A549 treated with RU486 at 1 μM for 4 hours (cell line): ENCODE measurements around the gene KLHL12. TPM values are rescaled to one million over a fixed set of nuclear protein-coding genes. Genes with fewer than 3 reads are reported as not detected.

Experiments used
- total RNA-seq: library from RNA; stranded (reverse); fragments of 200-300 nt; extraction: Qiagen RNA extraction; gene quantifications from 5 replicates; pipeline ENCODE4 v1.2.3, GENCODE V29; 2022; ENCODE audit warnings: low read depth

Gene KLHL12
- 15.3 to 18.4 TPM (median 16.7 TPM) in 5 replicates for total RNA-seq

DNA sequence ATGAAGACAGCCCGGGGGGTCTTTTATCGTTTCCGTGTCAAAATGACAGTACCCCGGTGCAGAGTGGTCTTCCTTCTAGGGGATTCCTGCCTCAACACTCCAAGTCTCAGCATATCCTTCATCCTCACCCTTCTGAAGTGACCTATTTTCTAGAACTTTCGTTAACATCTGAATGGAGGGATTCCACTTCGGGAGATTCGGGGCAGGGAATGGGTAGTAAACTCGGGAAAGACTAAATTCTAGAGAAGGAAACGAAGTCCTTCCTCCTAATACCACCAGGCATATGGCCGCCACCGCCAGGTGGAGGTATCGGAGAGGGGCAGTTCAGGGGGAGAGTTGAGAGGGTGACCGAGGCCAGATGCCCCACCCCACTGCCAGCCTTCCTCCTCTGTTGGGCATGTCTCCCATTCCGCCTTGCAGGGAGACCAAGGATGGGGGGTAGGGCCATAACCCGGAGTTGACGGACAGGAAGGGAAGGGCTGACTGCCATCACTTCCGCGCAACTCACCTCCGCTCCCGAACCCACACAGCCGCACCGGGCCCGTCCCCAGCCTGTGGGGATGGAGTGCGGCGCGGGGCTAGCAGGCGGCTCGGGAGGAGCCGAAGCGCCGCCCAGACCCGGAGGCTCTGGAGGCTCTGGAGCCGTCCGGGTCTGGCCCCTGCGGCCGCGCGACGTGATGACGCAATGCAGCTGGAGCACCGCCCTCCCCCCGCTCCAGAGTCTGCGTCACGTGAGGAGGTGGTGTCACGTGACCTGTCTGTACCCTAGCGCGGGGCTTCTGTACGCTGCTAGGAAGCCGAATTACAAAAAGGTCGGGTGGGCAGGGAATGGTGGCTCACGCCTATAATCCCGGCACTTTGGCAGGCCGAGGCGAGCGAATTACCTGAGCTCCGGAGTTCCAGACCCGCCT, at the start of gene KLHL12:
Gene KLHL12 (minus strand): TSS at position 654 of the 911 bp plus-strand sequence. CDS start 2,072 bp downstream, outside the sequence.

DNA sequence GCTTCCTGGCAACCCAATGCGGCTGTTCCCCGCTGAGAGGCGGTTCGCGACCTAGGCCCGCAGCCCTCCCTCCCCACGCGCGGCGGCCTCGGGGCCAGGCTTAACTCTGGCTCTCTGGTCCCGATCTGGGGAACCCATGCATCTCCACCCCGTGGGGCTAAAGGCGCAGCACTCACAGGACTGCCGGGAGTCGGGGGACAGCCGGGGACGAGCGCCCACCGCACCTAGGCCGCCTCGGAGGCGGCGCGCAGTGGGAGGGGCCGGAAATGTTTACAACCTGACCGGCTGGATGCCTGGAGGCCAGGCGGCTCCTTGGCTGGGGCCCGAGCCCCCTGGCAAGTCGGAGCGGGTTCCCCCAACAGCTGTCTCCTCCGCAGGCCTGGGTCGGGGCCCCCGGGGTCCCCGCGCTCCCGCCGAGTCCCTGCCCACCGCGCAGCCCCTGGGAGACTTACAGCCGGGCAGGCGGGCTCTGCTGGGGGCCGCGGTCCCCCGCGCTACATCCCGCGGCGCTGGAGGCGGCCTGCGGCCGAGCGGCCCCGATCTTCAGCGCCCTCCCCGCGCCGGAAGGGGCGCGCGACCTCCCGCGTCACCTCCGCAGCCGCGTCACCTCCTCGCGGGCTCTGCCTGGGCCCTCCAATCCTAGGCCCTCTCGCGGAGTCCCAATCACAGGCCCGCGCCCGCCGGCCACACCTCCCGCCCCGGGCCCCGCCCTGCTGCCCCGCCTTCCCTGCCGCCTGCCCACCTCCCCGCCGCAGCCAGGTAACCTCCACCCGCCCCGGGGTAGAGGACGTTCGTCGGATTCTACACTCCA, 30.9 kb upstream of the KLHL12 start, which contains the start of gene ADIPOR1:
Gene ADIPOR1 (minus strand): TSS at position 580 of the 811 bp plus-strand sequence. CDS start 7,242 bp downstream, outside the sequence.

DNA sequence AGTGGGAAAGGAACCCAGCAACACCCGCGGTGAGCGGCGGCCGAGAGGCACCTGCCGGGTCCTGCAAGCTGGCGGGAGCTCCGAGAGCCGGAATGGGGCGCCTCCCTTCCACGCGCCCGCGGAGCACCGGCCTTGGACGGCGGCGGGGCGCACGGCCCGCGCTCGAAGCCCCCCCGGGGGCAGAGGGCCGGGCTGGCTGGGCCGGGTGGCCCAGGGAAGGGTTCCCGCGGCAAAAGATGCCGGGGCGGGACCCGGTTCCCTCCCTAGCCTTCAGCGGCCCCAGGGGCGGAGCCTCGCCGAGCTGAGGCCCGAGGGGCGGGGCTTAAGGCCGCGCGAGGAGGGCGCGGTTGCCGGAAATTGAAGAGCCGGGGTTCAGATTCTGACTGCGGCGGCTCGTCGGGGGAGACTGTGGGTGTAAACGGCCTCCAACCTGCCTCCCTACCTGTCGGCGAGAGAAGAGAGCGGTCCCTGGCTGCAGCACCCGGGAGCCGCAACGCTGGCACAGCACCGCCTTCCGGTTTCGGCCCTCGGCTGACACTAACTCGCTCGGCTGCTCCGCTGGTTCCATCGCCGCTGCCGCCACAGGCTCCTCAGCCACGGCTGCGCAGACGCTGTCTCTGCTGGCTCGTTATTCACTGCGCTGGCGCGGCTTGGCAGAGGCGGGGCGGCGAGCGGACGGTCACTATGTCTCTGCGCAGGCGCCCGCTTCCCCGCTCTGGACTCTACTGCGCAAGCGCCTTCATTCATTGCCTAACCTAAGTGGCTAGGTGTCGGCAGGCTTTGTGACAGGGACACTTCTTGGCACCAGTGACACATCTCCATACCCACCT, 38.3 kb downstream of the KLHL12 start, which contains the start of gene RABIF:
Gene RABIF (minus strand): TSS at position 619 of the 830 bp plus-strand sequence. CDS start 51 bp downstream, at position 568.

Other genes starting within 250 kb of the KLHL12 start
- 0.02 to 0.03 TPM (median 0.02 TPM) in 3 of 5 replicates, not detected in the others for gene SYT2, start 216.8 kb downstream of the KLHL12 start, total RNA-seq
- gene KDM5B, start 118.8 kb downstream of the KLHL12 start, total RNA-seq, result 13.1 to 17.1 TPM (median 16.3 TPM) in 5 replicates
- 2.8 to 4.5 TPM (median 3.1 TPM) in 5 replicates for gene PCAT6, start 116.3 kb downstream of the KLHL12 start, total RNA-seq
- gene RABIF, start 38.1 kb downstream of the KLHL12 start, total RNA-seq, result 14.0 to 14.8 TPM (median 14.2 TPM) in 5 replicates
- 59.5 to 67.0 TPM (median 64.1 TPM) in 5 replicates for gene ADIPOR1, start 31.1 kb upstream of the KLHL12 start, total RNA-seq
- 21.2 to 22.9 TPM (median 21.5 TPM) in 5 replicates for gene CYB5R1, start 40.0 kb upstream of the KLHL12 start, total RNA-seq
- 46.8 to 52.1 TPM (median 49.3 TPM) in 5 replicates for gene TMEM183A, start 80.1 kb upstream of the KLHL12 start, total RNA-seq
- 0.19 to 0.67 TPM (median 0.51 TPM) in 5 replicates for gene PPFIA4, start 99.3 kb upstream of the KLHL12 start, total RNA-seq
- not detected in 5 replicates for gene MYOG, start 158.8 kb upstream of the KLHL12 start, total RNA-seq
- gene ADORA1, start 200.5 kb upstream of the KLHL12 start, total RNA-seq, result 0.73 to 1.3 TPM (median 1.2 TPM) in 5 replicates
- not detected in 5 replicates for gene MYBPH, start 248.6 kb upstream of the KLHL12 start, total RNA-seq